ENCODE results near the gene RPS27L. TPM values are rescaled to one million over a fixed set of nuclear protein-coding genes. Genes with fewer than 3 reads are reported as not detected.
A peak's percentile ranks its signal among the peaks of the same experiment; 100 is the strongest.

RPS27L gene
- total and polyA plus RNA-seq, 9 of the 15 experiments (the other 6 are each of a cell fraction or from before 2014, with no cell fraction given), result 72.2 to 382 (median 116) TPM

- no peak for TF ChIP-seq PYGO2 (tag; IDR thresholded peaks at IDR 0.05)
- peak; percentile 58 for TF ChIP-seq ELF1 (tag; IDR thresholded peaks at IDR 0.05)
- TF ChIP-seq BACH1 (tag; IDR thresholded peaks at IDR 0.05), result no peak
- TF ChIP-seq RAD21 (CRISPR knock-in tag; conservative IDR thresholded peaks at IDR 0.05 in 1 of 2, IDR thresholded peaks at IDR 0.05 in 1 of 2), result peak; percentile 34 to 74
- no peak for TF ChIP-seq OTX1 (CRISPR knock-in tag; IDR thresholded peaks at IDR 0.05)
- TF ChIP-seq BRCA1 (IDR thresholded peaks at IDR 0.05), result no peak
- TF ChIP-seq BRCA1 (CRISPR knock-in tag; IDR thresholded peaks at IDR 0.05), result no peak
- TF ChIP-seq MAFG (tag; conservative IDR thresholded peaks at IDR 0.05), result peak; percentile 40; the same call in 1 of the 2 replicates
- peak; percentile 56; the same call in 1 of the 2 replicates for TF ChIP-seq ZNF316 (IDR thresholded peaks at IDR 0.05)
- 0 out of 2 replicates have a peak, but pooled peaks have one; percentile 19 for TF ChIP-seq C11orf30 (IDR thresholded peaks at IDR 0.05; ENCODE audit: low read depth)
- TF ChIP-seq ZNF592 (IDR thresholded peaks at IDR 0.05), result 0 out of 2 replicates have a peak, but pooled peaks have one; percentile 20
These were observed 8.9 kb upstream of the RPS27L start (continued) for GRCh38 chr15:63166219-63166618.

Measured in K562 (cell line).